HEK293T (cell line): ENCODE results near the gene FILIP1.

Source experiments
- BHLHE40 ChIP-seq: fragments of 450-650 bp; IDR thresholded peaks from 2 replicates; pipeline ENCODE4 v1.6.1; 2016; ENCODE audit warnings: mild to moderate bottlenecking, moderate library complexity, borderline replicate concordance
- FOXM1 ChIP-seq: fragments of 450-650 bp; IDR thresholded peaks from 2 replicates; pipeline ENCODE4 v1.6.1; 2017; ENCODE audit warnings: mild to moderate bottlenecking, borderline replicate concordance
- SUZ12 ChIP-seq: fragments of 450-650 bp; IDR thresholded peaks from 2 replicates; pipeline ENCODE4 v1.6.1; 2016; ENCODE audit warnings: mild to moderate bottlenecking

DNA sequence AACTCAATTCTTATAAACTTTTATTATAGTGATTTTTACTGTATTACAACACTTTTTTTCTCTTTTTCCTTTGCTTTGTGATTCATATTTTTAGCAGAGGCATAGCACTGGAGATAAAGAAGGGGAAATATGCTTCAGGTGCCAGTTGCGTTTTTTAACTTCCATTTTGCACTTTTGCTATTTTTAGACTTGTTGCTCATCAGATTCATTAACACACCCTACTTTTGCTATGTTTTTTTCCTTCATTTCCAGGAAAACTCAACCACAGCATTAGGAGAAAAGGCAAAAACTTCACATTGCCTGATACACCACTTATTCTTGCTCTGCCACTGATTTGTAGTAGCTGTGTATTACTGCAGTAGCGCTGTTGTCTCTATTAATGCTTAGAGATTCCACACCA, 201.0 kb downstream of the FILIP1 start:
- TF ChIP-seq SUZ12 (no peak), BHLHE40 (no peak), FOXM1 (no peak)
